HG03571 (cell line): Measurements from ENCODE around the gene APOL5.

Experiments
- ATAC-seq: cut with Tn5 transposase; IDR thresholded peaks from one replicate; pipeline ENCODE4 v1.9.1; 2021; ENCODE audit not compliant: unreplicated experiment

Gene APOL5

DNA sequence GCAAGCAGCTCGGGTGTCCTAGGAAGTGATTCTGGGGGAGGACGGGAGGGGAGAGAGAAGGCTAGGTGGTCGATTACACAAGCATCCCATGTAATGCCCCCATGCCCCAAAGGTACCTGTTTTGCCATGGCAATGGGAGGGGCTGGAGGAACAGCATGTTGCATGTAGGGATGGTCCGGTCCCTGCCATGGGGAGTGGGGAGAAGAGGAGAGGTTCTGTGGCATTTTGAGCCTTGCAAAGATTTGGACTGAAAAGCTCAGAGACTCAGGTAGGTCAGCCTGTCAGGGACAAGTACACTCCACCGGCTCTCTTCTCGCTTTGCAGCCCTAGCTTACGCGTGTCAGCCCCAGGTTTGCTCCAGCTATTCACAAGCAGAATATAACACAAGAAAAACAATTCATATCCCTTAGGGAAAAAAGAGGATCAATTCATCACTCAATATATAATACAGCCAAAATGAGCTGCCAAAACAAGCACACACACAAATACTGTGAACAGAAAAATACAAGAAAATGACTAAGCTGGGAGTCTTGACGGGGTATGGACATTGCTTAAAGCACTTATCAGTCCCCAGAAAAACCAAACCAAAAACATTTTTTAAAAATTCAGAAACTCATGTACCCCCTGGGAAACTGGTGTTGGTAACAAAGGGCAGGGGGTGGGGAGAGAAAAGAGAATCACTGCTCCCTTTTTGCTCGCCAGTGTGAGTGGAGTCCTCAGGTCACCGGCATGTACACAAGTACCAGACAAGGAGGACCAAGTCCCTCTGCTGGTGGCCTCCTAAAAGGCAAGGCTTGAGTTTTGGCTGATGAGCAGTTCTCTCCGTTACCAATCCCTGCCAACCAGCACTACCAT, 21.6 kb downstream of the APOL5 start:
- ATAC-seq: no peak

DNA sequence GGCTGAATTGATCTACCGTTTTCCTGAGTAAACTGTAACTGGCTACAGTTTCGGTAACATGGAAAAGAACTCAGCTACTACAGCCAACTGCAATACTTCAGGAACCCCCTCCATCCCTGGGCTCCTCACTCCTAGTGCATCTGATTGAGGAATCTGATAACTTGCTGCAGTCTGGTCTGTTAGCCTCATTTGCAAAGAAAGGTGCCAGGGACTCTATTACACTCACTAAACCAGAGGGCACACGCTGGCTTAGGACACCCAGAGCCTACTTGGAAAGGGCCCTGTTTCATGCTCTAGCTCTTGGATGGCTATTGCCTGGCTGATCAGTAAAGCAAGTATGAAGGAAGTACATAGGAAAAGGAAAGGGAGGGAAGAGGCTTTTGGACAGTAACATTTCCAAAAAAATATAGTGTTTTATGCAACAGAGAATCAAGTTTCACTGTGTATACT, 22.3 kb downstream of the APOL5 start:
- no peak for ATAC-seq

DNA sequence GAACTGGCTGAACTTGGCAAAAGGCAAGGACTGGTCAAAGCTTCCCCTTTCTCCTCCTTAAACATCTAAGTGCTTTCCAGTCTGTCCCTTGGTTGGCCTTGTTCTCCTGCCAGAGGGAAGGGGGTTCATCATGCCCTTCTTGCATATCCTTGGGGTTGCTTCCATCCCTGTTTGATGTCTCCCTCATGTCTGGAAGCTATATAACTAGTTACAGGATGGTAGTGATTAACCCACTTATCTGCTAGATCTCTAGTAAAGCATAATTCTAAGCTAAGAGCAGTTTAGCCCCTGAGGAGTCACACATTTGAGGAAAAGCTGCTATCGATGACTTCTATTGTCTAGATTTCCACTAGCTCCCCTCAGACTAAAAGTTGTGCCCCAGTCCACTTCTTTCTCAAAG, 22.9 kb downstream of the APOL5 start:
- ATAC-seq: no peak

DNA sequence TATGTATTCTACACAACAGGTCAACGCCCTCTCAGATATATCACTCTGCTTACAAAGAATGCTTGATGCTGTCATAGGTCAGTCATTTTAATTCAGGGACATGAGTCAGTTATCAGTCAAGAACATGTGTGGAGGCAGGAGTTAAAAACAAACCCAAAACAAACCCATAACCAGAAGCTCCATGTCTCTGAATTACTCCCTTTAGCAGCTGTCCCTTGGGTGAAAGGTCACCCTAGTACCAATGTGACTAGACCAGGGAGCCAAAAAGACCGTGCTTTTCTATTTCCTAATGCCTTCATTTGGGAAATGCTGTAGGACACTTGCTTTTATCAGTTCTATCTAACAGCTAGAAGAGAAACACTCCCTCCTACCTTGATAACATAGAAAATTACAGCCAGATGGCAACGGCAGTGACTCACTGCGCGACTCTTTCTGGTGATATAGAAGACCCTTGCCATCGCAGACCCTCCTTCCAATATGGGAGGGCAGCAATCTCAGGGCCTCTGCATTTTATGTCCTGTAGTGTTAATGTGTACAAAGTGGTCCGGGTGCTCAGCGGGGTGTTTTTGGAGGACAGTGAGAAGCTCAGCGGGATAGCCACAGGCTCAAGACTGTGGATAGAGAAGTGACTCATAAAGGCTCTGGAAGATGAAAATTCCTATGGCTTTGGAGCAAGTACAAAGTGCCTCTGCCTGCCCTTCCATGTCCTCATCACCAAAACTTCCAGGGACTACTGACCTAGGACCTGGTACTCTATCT, 24.8 kb downstream of the APOL5 start:
- ATAC-seq: no peak

DNA sequence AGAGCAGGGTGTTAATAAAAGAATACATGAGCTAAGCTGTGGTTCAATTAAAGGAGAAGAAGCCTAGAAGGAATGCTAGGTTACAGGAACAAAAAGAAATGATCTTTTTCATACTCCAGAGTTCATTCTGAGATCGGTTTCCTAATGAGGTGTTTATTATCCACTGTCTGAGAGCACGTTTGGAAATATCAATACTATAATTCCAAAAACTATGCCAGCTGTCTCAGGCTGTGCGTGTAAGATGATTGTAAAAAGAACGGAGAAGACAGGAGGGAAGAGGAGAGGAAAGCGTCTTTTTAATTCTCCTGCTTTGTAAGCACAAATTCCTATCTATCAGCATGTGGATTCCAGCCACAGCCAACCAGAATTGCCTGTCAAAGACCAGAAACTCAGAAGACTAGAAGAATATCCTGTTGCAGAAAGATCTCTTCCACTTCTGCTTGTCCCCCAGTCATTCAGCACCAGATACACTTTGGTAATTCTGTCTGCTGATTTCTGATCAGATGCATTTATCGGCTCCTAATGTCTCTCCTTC, 25.7 kb downstream of the APOL5 start:
- ATAC-seq: no peak

DNA sequence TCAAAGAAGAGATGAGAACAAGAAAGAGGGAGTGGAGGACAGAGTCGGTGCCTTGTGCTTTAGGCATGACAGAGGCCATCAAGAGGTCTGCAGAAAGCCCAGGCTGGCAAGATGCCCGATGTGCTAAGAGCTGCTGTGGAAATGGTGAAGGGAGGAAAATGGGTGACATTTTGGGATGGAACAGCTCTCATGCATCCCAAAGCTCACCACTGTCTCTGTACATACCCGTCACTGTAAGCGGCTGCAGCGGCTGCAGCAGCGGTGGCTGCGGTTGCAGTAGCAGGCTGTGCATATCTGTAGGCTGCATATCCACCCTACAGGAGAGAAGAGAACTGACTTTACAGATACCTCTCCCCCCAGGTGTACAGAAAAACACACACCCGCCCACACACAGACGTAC, 28.6 kb downstream of the APOL5 start:
- ATAC-seq: no peak

DNA sequence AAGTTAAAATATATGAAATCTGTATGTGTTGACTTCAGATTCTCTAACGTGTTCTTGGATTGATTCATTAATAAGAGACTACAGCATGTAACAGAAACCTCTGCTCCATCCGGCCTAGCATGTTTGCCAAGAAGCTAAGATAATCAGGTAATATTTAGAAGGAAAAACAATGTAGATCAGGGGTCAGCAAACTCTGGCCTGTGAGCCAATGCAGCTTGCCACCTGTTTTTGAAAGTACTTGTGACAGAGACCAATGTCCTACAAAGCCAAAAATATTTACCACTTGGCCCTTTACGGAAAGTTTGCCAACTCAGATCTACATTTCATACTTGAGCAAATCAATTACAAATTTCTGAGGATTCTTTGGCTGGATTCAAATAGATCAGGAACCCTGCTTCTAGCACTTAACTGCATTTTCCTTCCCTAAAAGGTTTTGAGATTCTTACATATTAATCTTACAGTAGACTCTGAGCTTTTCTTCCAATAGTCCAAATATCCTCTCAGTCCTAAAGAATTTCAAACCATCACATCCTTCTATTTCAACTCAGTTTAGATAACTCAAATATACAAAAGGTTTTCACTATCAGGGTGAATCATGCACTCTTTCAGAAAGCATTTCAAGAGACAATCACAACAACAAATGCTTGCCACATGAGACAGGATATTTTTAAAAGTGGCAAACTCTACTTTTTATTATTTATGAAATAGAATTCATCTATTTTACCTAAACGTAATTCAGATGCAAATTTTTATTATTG, 29.5 kb downstream of the APOL5 start:
- no peak for ATAC-seq

DNA sequence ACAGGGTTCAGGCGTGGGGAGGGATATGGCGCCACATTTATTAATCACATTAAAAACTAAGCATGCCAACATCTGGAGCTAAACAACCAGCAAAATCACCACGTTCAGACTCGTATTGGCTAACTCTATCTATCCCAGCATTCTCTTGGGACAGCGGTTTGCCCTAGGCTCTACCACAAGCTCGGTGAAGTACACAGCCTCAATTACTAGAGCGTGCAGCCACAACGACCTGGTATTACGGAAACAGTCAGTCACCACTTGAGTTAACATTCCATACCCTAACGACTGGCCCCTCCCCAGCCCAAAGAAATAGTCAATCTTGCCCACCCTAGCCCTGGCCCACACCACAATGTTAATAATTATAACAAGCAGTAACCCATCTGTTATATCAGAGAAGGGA, 32.1 kb downstream of the APOL5 start:
- peak; percentile 73 for ATAC-seq

DNA sequence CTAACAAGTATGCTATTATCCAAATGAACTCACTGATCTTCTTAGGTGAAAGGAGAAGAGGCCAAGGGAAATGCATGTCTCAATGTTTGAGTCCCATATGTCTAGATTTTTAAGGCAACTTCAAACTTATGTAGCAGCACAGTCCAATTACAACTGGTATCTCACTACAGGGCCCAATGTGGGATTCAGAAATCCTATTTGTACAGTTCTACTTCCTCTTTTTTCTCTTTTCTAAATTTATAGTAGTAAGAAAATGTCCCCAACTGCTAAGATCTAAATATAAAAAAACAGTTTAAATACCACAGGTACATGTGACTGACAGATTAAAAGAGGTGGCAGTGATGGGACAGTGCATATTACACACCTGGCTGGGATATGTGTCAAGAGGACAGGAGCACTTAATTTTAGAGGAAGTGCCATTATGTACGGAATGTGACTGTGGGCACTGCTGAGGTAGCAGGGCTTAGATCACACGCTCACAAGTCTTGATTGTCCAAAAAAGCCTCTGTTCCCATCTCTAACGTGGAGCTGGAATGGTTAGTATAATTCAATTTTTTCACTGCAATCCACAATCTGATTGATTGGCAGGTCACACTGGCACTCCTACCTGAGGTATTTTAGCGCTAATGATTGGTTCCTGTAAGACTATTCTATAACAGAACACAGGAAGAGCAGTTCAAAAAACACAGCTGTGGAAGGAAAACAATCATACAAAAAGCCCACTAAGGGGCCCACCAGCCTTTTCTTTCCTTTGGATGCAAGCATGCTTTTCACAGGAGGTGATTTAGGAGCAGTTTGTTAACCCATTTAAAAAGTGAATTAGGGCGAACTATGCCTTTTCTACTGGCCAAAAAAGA, 34.6 kb downstream of the APOL5 start:
- no peak for ATAC-seq

DNA sequence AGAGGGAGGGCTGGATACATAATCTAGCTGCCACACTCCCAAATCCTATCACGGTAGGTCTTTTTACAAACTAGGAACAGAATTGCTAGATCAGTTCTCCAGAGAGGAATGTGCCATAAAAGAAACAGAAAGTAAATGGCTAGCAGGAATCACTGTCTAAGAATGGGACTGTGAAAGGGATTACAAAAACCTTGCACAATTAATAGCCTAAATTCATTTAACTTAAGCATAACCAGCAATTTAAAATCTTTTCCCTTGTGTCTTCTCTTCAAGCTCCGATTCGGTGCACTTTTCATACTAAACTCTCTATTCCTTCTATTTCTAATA, 35.2 kb downstream of the APOL5 start:
- no peak for ATAC-seq

DNA sequence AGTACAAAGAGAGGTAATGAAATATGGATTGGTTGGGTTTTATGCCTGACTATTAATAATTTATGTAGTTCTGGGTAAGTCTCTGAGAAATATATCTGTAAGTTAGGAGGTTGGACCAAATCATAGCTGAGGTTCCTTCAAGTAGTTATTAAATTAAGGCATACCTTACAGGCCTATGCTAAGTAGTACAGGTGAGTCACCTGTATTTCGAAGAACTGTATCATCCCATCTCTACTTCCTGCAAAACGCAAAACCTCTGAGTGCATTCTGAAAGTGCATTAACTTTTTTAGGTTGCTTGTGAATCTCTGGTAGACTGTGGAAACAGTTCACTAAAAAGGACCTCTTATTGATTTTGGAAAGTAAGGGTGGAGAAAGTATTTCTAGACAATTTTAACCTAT, 37.1 kb downstream of the APOL5 start:
- no peak for ATAC-seq

DNA sequence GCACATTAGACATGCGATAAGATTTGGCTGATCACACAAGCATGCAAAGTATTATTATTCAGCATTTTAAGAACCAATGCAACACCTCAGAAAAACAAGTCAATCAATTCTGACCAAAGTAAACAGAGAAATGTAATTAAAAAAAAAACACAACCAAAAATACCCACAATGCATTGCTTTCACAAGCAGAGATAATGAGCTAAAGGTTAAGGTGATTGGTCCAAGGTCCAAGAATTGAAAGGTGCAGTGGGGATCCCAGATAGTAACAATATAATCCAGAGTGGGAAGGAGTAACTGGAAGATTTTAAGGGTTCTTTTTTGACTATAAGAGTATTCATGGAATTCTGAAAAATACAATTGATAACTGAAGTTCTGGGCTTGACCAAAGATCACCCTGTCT, 39.0 kb downstream of the APOL5 start:
- ATAC-seq: no peak

DNA sequence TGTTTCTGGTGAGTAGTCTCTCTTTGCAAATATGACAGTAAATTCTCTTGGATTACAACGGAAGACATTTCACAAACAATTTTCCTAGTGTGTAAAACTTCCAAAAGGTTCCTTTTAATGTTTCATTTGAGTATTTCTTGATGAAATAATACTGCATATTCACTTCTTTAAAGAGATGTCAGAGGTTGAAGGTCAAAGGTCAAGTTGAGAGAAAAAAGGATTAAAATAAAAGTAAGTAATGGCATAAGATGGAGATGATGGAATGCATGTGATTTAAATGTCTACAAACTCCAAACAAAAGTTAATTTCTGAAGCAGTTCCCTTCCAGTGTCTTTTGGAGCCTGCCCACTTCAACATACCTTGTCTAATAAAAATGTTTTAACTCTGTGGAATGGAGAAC, 40.7 kb downstream of the APOL5 start:
- ATAC-seq: no peak

DNA sequence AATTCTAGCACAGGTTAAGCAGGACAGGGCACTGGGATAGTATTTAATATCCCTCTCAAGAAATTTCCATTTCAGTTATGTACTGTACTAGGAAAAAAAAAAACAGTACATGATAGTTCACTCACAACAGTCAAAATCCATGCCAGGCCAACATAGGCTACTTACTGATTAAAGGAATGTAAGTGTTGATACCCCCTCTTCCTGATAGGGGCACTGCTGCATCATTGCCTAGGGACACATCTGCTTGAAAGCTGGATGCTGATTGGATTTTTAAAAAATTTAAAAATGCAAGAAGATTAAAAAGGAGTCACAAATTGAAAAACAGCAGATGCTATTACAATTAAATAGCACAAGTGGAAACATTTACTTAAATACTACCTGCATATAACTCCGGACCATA, 43.4 kb downstream of the APOL5 start:
- ATAC-seq: no peak

DNA sequence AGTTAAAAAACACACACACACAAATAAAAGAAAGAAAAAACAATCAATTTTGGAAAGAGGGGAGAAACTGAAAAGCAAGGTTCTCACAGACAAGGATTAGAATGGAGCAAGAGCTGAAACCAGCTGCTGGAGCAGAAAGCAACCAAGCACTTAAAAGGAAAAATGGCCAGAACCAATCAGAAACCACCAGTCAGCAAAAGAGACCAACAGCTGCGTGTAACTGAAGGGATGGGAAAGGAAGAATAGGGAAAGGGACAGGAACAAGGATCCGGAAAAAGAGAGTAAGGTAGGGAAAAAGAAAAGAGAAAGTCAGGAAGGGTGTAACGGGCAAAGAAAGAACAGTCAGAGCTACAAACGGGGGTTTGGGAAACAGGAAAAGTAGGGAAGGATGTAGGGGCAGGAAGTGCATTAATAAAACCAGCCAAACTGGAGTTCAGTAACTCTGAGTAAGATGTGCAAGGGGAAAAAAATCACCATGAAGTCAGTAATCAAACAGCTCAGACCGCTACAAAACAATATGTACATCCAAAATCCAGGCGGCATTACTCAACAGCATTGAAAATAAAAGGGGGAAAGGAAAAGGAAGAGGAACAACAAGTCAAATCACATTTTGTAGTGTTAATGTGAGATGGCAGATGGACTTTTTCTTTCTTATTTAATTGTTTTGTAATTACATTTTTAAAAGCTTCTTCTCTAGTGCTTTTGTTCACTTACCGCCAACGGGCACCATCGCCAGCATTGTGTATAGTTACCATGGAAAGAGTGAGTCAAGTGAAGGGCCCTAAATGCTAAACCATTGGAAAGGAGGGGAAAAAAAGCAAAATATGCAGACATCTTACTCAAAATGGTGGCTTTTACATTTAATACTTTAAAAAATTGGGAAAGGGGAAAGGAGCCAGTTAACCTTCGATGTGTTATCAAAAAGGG, 49.2 kb downstream of the APOL5 start:
- no peak for ATAC-seq

DNA sequence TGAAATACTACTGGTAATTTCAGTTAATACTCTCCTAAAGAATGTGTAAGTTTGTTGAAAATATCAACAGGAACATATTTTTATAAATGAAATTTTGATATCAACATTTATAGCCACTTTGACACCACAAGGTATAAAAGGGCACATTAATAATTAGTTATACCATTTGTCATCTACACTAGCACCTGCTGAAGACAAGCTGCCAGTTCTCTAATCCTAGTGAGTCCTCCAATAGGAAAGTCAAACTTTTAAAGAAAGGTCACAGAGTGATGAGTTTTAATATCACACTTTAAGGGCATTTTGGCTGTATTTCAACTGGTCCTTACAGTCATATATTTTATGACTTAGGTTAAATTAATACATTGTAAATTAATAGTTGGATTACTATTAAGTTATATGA, 52.3 kb downstream of the APOL5 start:
- ATAC-seq: no peak

DNA sequence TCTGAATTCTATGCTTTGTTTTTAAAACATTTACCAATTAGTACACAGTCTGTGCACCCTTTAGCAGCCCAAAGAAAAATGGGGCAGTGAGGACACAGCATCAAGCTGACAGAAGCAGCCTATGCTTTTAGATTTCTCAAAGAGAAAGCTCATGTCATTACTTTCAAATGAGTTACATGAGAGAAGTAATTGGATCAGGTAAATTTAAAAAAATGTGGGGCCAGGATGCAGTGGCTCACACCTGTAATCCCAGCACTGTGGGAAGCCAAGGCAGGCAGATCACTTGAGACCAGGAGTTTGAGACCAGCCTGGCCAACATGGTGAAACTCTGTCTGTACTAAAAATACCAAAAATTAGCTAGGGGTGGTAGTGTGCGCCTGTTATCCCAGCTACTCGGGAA, 57.7 kb downstream of the APOL5 start:
- no peak for ATAC-seq

DNA sequence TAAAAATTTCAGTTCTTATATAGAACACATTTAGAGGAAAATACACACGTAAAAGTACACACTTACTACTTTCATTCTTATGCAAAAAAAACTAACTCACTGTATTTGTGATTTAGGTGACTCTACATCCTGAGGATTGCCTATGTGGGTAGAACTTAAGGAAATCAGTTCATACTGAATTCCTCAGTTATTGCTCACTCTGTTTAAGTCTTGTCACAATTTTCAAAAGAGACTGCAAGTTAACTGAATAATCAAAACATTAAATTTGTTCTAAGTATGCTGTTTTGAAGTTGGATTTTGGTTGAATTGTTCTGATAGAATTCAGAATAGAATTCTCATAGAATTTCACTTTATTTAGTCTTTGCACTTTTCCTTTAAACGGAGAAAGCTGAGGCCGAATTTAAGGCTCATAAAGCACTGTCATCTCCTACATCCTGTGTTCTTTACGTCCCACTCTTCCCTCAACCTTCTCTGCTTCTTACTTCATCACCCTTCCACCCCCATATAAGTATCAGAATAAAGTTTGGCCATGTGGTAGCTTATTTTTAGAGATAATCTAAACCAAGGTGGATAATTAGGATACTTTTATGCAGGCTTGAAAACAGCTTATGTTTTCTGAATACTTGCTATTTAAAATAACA, 59.8 kb downstream of the APOL5 start:
- ATAC-seq: no peak
